22Rv1 (cell line): ENCODE data around the gene VPS13D.

Experiments used
- CTCF ChIP-seq: fragments of 450-650 bp; IDR thresholded peaks from 2 replicates; pipeline ENCODE4 v1.5.1; 2017; ENCODE audit warnings: mild to moderate bottlenecking
- ZFX ChIP-seq: fragments of 450-650 bp; IDR thresholded peaks from 2 replicates; pipeline ENCODE4 v1.6.1; 2017; ENCODE audit warnings: antibody characterized with exemption, borderline replicate concordance

DNA sequence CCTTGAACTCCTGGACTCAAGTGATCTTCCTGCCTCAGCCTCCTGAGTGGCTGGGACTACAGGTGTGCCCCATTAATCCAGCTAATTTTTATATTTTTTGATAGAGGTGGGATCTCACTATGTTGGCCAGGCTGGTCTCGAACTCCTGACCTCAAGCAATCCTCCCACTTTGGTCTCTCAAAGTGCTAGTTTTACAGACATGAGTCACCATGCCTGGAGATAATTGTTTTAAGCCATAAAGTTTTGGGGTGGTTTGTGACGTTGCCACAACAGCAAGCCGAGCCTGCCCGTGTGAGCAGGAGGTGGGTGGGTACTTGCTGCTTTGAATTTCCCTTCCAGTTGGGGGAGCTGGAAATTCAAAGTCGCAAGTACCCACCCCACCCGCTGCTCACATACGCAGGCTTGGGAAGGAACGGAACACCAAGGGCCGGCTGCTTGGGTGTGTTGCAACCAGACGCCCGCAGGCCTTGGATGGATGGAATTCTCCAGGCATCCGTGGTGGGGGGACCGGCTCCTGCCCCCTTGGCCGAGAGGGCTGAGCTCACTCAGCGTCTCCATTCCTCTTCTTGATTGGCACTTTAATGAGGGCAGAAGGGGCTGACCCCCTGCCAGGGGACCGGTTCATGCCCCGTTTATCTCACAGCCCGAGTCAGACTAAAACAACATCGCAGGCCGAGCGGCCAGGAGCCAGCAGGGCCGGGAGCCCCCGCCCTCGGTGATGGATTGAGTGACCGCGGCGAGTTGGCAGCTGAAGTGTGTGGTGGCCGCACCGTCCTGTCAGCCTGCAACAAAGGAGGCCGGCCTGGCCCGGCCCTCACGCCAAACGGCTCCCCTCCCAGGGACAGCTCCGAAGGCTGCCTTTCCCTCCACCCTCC, 310.1 kb downstream of the VPS13D start:
- no peak for TF ChIP-seq CTCF
- TF ChIP-seq ZFX: no peak
